MCF 10A (cell line): ENCODE measurements around the gene TAS2R42. TPM values are rescaled to one million over a fixed set of nuclear protein-coding genes. Genes with fewer than 3 reads are reported as not detected.

Experiments used
- BruUV-seq: library from RNA; stranded (reverse); fragments of 400-500 nt; replicated peaks from 2 replicates; lab custom pipeline; 2021; lab: Mats Ljungman, UMichigan
- CTCF ChIA-PET: fragments of 300-600 bp; sonication (Branson Sonifier 250); formaldehyde crosslinking; extraction: SDS; loops from one replicate; lab custom pipeline; 2021; ENCODE audit warnings: antibody characterized with exemption, inconsistent platforms; lab: Yijun Ruan, JAX
- POLR2A ChIA-PET: fragments of 300-600, 350-650 bp; sonication (Branson Sonifier 250); formaldehyde crosslinking; extraction: SDS; loops from one replicate; lab custom pipeline; 2020; ENCODE audit warnings: antibody characterized with exemption, inconsistent platforms; lab: Yijun Ruan, JAX
- DNase-seq: peaks from one replicate; pipeline ENCODE4 v3.0.0-alpha.2; 2018; ENCODE audit not compliant: unreplicated experiment
- H3K27ac Mint-ChIP-seq: one replicate; pipeline ENCODE4 v1.8.0; 2022; ENCODE audit warnings: mild to moderate bottlenecking, low read depth, mixed read lengths; ENCODE audit not compliant: unreplicated experiment
- H3K27me3 Mint-ChIP-seq: one replicate; pipeline ENCODE4 v1.8.0; 2022; ENCODE audit warnings: mixed read lengths; ENCODE audit not compliant: insufficient read depth, unreplicated experiment
- H3K36me3 Mint-ChIP-seq: one replicate; pipeline ENCODE4 v1.8.0; 2022; ENCODE audit warnings: mild to moderate bottlenecking, moderate library complexity, mixed read lengths; ENCODE audit not compliant: insufficient read depth, unreplicated experiment
- H3K4me1 Mint-ChIP-seq: one replicate; pipeline ENCODE4 v1.8.0; 2022; ENCODE audit warnings: mixed read lengths; ENCODE audit not compliant: insufficient read depth, unreplicated experiment
- H3K4me3 Mint-ChIP-seq: one replicate; pipeline ENCODE4 v1.8.0; 2022; ENCODE audit warnings: mild to moderate bottlenecking, moderate library complexity, mixed read lengths; ENCODE audit not compliant: unreplicated experiment
- H3K9me3 Mint-ChIP-seq: one replicate; pipeline ENCODE4 v1.8.0; 2022; ENCODE audit warnings: mixed read lengths; ENCODE audit not compliant: unreplicated experiment
- CTCF ChIP-seq: fragments of 200-600 bp; IDR thresholded peaks from one replicate; pipeline ENCODE4 v1.8.0; 2022; ENCODE audit warnings: antibody characterized with exemption, mild to moderate bottlenecking; ENCODE audit not compliant: unreplicated experiment
- intact Hi-C: fragments of 100-400 bp; cut with micrococcal nuclease; formaldehyde crosslinking; loops from 2 replicates; pipeline ENCODE4 v1.14.1; 2022
- total RNA-seq: library from RNA; stranded (reverse); gene quantifications from 2 replicates; pipeline ENCODE4 v1.2.3, GENCODE V29; 2022

TAS2R42 gene
- total RNA-seq, 1 experiment from 2014 or later: not detected

- Mint-ChIP-seq H3K27ac (no peak overlapping the region), H3K36me3 (peaks cover 5% of the 10 kb centered on the region), H3K4me1 (peaks cover 6% of the 10 kb centered on the region), H3K9me3 (no peaks in the 10 kb centered on the region), H3K27me3 (no peaks in the 10 kb centered on the region), H3K4me3 (no peak overlapping the region)
- no peak for TF ChIP-seq CTCF
- POLR2A ChIA-PET: interaction anchor here (1.0 kb wide), 1 partner anchor 35 kb away, joined by 3 read pairs; the partner anchor contains the start of gene SMIM10L1
- intact Hi-C loops: no loop called here
- DNase-seq: no peak
- no TSS peak for BruUV-seq
- CTCF ChIA-PET: no interaction called here
Observed at GRCh38 chr12:11136075-11136474, 50.7 kb downstream of the TAS2R42 start.

Other genes starting within 250 kb of the TAS2R42 start
- gene TAS2R14, start 247.7 kb downstream of the TAS2R42 start, total RNA-seq: 1.6 and 1.9 TPM in 2 replicates
- gene TAS2R50, start 200.0 kb downstream of the TAS2R42 start, total RNA-seq: 0.86 and 1.1 TPM in 2 replicates
- gene TAS2R20, start 188.6 kb downstream of the TAS2R42 start, total RNA-seq: 1.1 and 1.8 TPM in 2 replicates
- 2.7 and 3.4 TPM in 2 replicates for gene TAS2R19, start 164.3 kb downstream of the TAS2R42 start, total RNA-seq
- gene TAS2R31, start 155.5 kb downstream of the TAS2R42 start, total RNA-seq: 1.9 and 2.0 TPM in 2 replicates
- gene TAS2R46, start 124.6 kb downstream of the TAS2R42 start, total RNA-seq: 0.69 and 1.1 TPM in 2 replicates
- gene TAS2R43, start 94.6 kb downstream of the TAS2R42 start, total RNA-seq: not detected in 2 replicates
- 1.9 and 2.1 TPM in 2 replicates for gene TAS2R30, start 52.3 kb downstream of the TAS2R42 start, total RNA-seq
- gene SMIM10L1, start 15.7 kb downstream of the TAS2R42 start, total RNA-seq: 10.5 and 10.9 TPM in 2 replicates
- gene PRB3, start 82.8 kb upstream of the TAS2R42 start, total RNA-seq: not detected in 2 replicates
- gene PRB4, start 123.5 kb upstream of the TAS2R42 start, total RNA-seq: not detected in 2 replicates
- gene PRB2, start 208.6 kb upstream of the TAS2R42 start, total RNA-seq: not detected in 2 replicates